ENCODE data around the gene FNBP1.
"Not testable (repeated sequence)": the region's sequence is repeated elsewhere in the genome, so short reads cannot be mapped to it uniquely, and the experiment has no call there.

FNBP1 gene

GRCh38 chr9:130043654-130044623, 950 bp upstream of the FNBP1 start:
- no peak for DNase-seq

- peak; percentile 26 for DNase-seq
These were observed 544 bp downstream of the FNBP1 start for GRCh38 chr9:130042406-130042884.

- DNase-seq: no peak
These were observed 1.2 kb downstream of the FNBP1 start for GRCh38 chr9:130041648-130042405.

- no peak for DNase-seq
These were observed 1.9 kb downstream of the FNBP1 start for GRCh38 chr9:130040984-130041647.

GRCh38 chr9:130039528-130040147, 3.4 kb downstream of the FNBP1 start:
- DNase-seq: no peak

- DNase-seq: no peak
These were observed 6.9 kb downstream of the FNBP1 start for GRCh38 chr9:130036099-130036498.

- DNase-seq: no peak
These were observed 8.4 kb downstream of the FNBP1 start for GRCh38 chr9:130034570-130034969.

- DNase-seq: no peak
These were observed 12.3 kb downstream of the FNBP1 start for GRCh38 chr9:130030651-130031127.

- DNase-seq: no peak
These were observed 13.6 kb downstream of the FNBP1 start for GRCh38 chr9:130029223-130029973.

GRCh38 chr9:130028493-130029222, 14.3 kb downstream of the FNBP1 start:
- no peak for DNase-seq

GRCh38 chr9:130027533-130028365, 15.2 kb downstream of the FNBP1 start:
- no peak for DNase-seq

GRCh38 chr9:130026583-130027340, 16.2 kb downstream of the FNBP1 start:
- no peak for DNase-seq

- DNase-seq: no peak
These were observed 18.4 kb downstream of the FNBP1 start for GRCh38 chr9:130024597-130024994.

- DNase-seq: no peak
These were observed 18.9 kb downstream of the FNBP1 start for GRCh38 chr9:130023994-130024596.

- DNase-seq: no peak
These were observed 19.7 kb downstream of the FNBP1 start for GRCh38 chr9:130023144-130023787.

GRCh38 chr9:130022566-130023143, 20.3 kb downstream of the FNBP1 start:
- no peak for DNase-seq

GRCh38 chr9:130021842-130022241, 21.1 kb downstream of the FNBP1 start:
- DNase-seq: not testable (repeated sequence)

- DNase-seq: no peak
These were observed 21.9 kb downstream of the FNBP1 start for GRCh38 chr9:130021123-130021522.

All from NCI-H345 (cell line).